Panc1 (cell line): ENCODE results near the gene ISCU.

Experiments used
- POLR2AphosphoS5 ChIP-seq: IDR thresholded peaks from 2 replicates; pipeline ENCODE4 v1.6.1; 2012; ENCODE audit warnings: mild to moderate bottlenecking, low read depth, low read length, moderate library complexity
- SIN3A ChIP-seq: IDR thresholded peaks from 2 replicates; pipeline ENCODE4 v1.6.1; 2012; ENCODE audit warnings: low read depth, mild to moderate bottlenecking, low read length, moderate library complexity, borderline replicate concordance; ENCODE audit not compliant: insufficient read depth
- TF ChIP-seq, protein P1 (sequence below): fragments of 450-650 bp; IDR thresholded peaks from 2 replicates; pipeline ENCODE4 v1.5.1; 2017; ENCODE audit warnings: mild to moderate bottlenecking

DNA sequence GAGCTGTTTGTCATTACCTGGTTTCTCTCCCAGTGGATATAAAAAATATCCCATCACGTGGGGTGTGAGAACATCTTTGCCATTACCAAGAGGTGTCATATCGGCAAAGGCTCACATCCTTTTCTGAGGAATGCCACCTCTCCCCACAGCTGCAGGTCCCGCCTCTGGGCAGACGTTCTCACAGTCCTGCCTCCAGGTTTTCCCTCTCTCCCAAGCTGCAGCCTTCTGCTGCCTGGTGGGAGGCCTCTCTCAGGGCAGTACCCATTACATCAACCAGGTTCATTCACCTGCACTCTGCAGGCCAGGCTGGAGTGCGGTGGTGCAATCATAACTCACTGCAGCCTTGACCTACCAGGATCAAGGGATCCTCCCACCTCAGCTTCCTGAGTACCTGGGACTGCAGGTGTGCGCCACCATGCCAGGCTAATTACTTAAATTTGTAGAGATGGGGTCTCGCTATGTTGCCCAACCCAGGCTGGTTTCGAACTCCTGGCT, 50.4 kb downstream of the ISCU start:
- TF ChIP-seq, protein P1, sequence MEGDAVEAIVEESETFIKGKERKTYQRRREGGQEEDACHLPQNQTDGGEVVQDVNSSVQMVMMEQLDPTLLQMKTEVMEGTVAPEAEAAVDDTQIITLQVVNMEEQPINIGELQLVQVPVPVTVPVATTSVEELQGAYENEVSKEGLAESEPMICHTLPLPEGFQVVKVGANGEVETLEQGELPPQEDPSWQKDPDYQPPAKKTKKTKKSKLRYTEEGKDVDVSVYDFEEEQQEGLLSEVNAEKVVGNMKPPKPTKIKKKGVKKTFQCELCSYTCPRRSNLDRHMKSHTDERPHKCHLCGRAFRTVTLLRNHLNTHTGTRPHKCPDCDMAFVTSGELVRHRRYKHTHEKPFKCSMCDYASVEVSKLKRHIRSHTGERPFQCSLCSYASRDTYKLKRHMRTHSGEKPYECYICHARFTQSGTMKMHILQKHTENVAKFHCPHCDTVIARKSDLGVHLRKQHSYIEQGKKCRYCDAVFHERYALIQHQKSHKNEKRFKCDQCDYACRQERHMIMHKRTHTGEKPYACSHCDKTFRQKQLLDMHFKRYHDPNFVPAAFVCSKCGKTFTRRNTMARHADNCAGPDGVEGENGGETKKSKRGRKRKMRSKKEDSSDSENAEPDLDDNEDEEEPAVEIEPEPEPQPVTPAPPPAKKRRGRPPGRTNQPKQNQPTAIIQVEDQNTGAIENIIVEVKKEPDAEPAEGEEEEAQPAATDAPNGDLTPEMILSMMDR = no peak
- TF ChIP-seq SIN3A (no peak), POLR2AphosphoS5 (no peak)
